Mesenchymal stem cell (in vitro differentiated cells and primary cell): ENCODE measurements around the gene ARL5C.

Source experiments
- DNase-seq: peaks from one replicate; pipeline ENCODE4 v3.0.0-alpha.2; 2013
- H2AFZ ChIP-seq: one replicate; pipeline ENCODE4 v1.6.1; 2013; ENCODE audit warnings: low read depth, mild to moderate bottlenecking, control low read depth, inconsistent platforms, low read length, moderate library complexity
- H2AK5ac ChIP-seq: 2 replicates; pipeline ENCODE4 v1.6.1; 2013; ENCODE audit warnings: low read length, moderate library complexity, mild to moderate bottlenecking, inconsistent platforms; ENCODE audit not compliant: severe bottlenecking
- H2BK120ac ChIP-seq: one replicate; pipeline ENCODE4 v1.6.1; 2013; ENCODE audit warnings: low read depth, mild to moderate bottlenecking, inconsistent platforms, low read length, moderate library complexity
- H2BK12ac ChIP-seq, 2 experiments: one replicate each; pipeline ENCODE4 v1.6.1; 2013; ENCODE audit warnings: inconsistent platforms in 2 of 2, low read length in 2 of 2, mild to moderate bottlenecking in 2 of 2, moderate library complexity in 2 of 2, control low read depth in 1 of 2
- H2BK15ac ChIP-seq: one replicate; pipeline ENCODE4 v1.6.1; 2013; ENCODE audit warnings: mild to moderate bottlenecking, low read depth, inconsistent platforms; ENCODE audit not compliant: poor library complexity, severe bottlenecking
- H2BK5ac ChIP-seq: 2 replicates; pipeline ENCODE4 v1.6.1; 2013; ENCODE audit warnings: low read depth, mild to moderate bottlenecking, low read length, control low read depth, inconsistent platforms; ENCODE audit not compliant: poor library complexity, severe bottlenecking
- H3K14ac ChIP-seq, 2 experiments: one replicate each; pipeline ENCODE4 v1.6.1; 2013; ENCODE audit warnings: inconsistent platforms in 2 of 2, low read length in 2 of 2, control low read depth in 1 of 2, mild to moderate bottlenecking in 1 of 2, moderate library complexity in 1 of 2
- H3K18ac ChIP-seq, 2 experiments: one replicate each; pipeline ENCODE4 v1.6.1; 2013; ENCODE audit warnings: inconsistent platforms in 2 of 2, low read length in 2 of 2, control low read depth in 1 of 2, low read depth in 1 of 2, mild to moderate bottlenecking in 1 of 2
- H3K23ac ChIP-seq, 2 experiments: one replicate each; pipeline ENCODE4 v1.6.1; 2013; ENCODE audit warnings: inconsistent platforms in 2 of 2, low read length in 2 of 2, mild to moderate bottlenecking in 2 of 2, moderate library complexity in 2 of 2, control low read depth in 1 of 2
- H3K27ac ChIP-seq: 2 replicates; pipeline ENCODE4 v1.5.1; 2013; ENCODE audit warnings: mild to moderate bottlenecking, moderate library complexity, low read length, control low read depth, inconsistent platforms; ENCODE audit not compliant: poor library complexity, severe bottlenecking
- H3K27me3 ChIP-seq, 2 experiments: 2 replicates each; pipeline versions ENCODE4 v1.6.1 to v1.7.0; 2013; ENCODE audit warnings: low read length in 2 of 2, mild to moderate bottlenecking in 2 of 2, moderate library complexity in 2 of 2, control low read depth in 1 of 2, inconsistent platforms in 1 of 2; ENCODE audit not compliant: control insufficient read depth in 1 of 2, insufficient read depth in 1 of 2
- H3K36me3 ChIP-seq, 2 experiments: 2 replicates each; pipeline versions ENCODE4 v1.6.1 to v1.7.0; 2013; ENCODE audit warnings: low read length in 2 of 2, control low read depth in 1 of 2, inconsistent platforms in 1 of 2, low read depth in 1 of 2, mild to moderate bottlenecking in 1 of 2; ENCODE audit not compliant: insufficient read depth in 2 of 2, control insufficient read depth in 1 of 2
- H3K4ac ChIP-seq, 2 experiments: one replicate each; pipeline ENCODE4 v1.6.1; 2013; ENCODE audit warnings: inconsistent platforms in 2 of 2, low read length in 2 of 2, mild to moderate bottlenecking in 2 of 2, moderate library complexity in 2 of 2, control low read depth in 1 of 2, low read depth in 1 of 2
- H3K4me1 ChIP-seq: 2 replicates; pipeline ENCODE4 v1.6.1; 2013; ENCODE audit warnings: low read depth, low read length, control low read depth; ENCODE audit not compliant: control insufficient read depth, insufficient read depth
- H3K4me2 ChIP-seq: 2 replicates; pipeline ENCODE4 v1.6.1; 2013; ENCODE audit warnings: low read length, mild to moderate bottlenecking, inconsistent platforms; ENCODE audit not compliant: poor library complexity, severe bottlenecking
- H3K4me3 ChIP-seq, 2 experiments: 2 replicates each; pipeline versions ENCODE4 v1.5.1 to v1.7.0; 2013; ENCODE audit warnings: low read length in 2 of 2, mild to moderate bottlenecking in 2 of 2, control low read depth in 1 of 2, low read depth in 1 of 2; ENCODE audit not compliant: insufficient read depth in 1 of 2
- H3K79me1 ChIP-seq: replicated peaks from 2 replicates; pipeline ENCODE4 v1.6.1; 2013; ENCODE audit warnings: mild to moderate bottlenecking, control low read depth, low read length, inconsistent platforms; ENCODE audit not compliant: poor library complexity, severe bottlenecking
- H3K9ac ChIP-seq: 2 replicates; pipeline ENCODE4 v1.7.0; 2013; ENCODE audit warnings: mild to moderate bottlenecking, low read length, moderate library complexity
- H3K9me3 ChIP-seq: 2 replicates; pipeline ENCODE4 v1.7.0; 2013; ENCODE audit warnings: mild to moderate bottlenecking, low read length; ENCODE audit not compliant: control insufficient read depth
- H4K8ac ChIP-seq: one replicate; pipeline ENCODE4 v1.6.1; 2013; ENCODE audit warnings: inconsistent platforms, mild to moderate bottlenecking, low read length, moderate library complexity
- H4K91ac ChIP-seq: one replicate; pipeline ENCODE4 v1.6.1; 2013; ENCODE audit warnings: mild to moderate bottlenecking, low read length, inconsistent platforms
- WGBS: methylation state at CpG from one replicate; pipeline ENCODE4 v1.1.7; 2013; ENCODE audit warnings: mixed read lengths; 5-methylcytosine and 5-hydroxymethylcytosine counted together

ARL5C gene

GRCh38 chr17:39134878-39135277 is 31.1 kb downstream of the ARL5C start:
- H2AFZ ChIP-seq: no peak overlapping the region
- H2BK15ac ChIP-seq: no peak overlapping the region
- no peak overlapping the region for H2AK5ac ChIP-seq
- H3K9me3 ChIP-seq: no peaks in the 10 kb centered on the region
- H4K8ac ChIP-seq: peak overlapping the region; percentile 13
- peaks cover 2 to 3% of the 10 kb centered on the region in 2 experiments for H3K36me3 ChIP-seq
- H3K4me2 ChIP-seq: no peak overlapping the region
- no peak overlapping the region for H3K27ac ChIP-seq
- DNase-seq: no peak
- H3K4me1 ChIP-seq: peaks cover 19% of the 10 kb centered on the region
- no peak overlapping the region for H2BK12ac ChIP-seq
- H3K4me3 ChIP-seq: no peak overlapping the region
- H2BK5ac ChIP-seq: no peak overlapping the region
- H3K14ac ChIP-seq: no peak overlapping the region
- no peak overlapping the region for H3K18ac ChIP-seq
- H3K4ac ChIP-seq: no peak overlapping the region
- peak overlapping the region; percentile 64 for H3K9ac ChIP-seq
- H3K79me1 ChIP-seq: no peaks in the 10 kb centered on the region
- WGBS: 91% methylated on average over 6 of the region's 6 CpGs
- no peaks in the 10 kb centered on the region for H3K27me3 ChIP-seq
- no peak overlapping the region for H2BK120ac ChIP-seq
- H4K91ac ChIP-seq: no peak overlapping the region
- H3K23ac ChIP-seq: no peak overlapping the region

- Histone ChIP-seq H3K4ac (peak overlapping the region in 1 of 2 experiments; percentile 1), H3K4me3 (peak overlapping the region in 1 of 2 experiments; percentile 2), H3K4me1 (peaks cover 4% of the 10 kb centered on the region), H2BK120ac (no peak overlapping the region), H3K9ac (peak overlapping the region; percentile 66), H2BK5ac (no peak overlapping the region), H2AFZ (no peak overlapping the region), H2AK5ac (no peak overlapping the region), H4K8ac (peak overlapping the region; percentile 66), H4K91ac (peak overlapping the region; percentile 30), H3K18ac (peak overlapping the region in 1 of 2 experiments; percentile 69), H3K27me3 (no peaks in the 10 kb centered on the region), H3K4me2 (no peak overlapping the region), H3K27ac (no peak overlapping the region), H3K79me1 (no peaks in the 10 kb centered on the region), H2BK15ac (no peak overlapping the region), H3K14ac (peak overlapping the region in 1 of 2 experiments; percentile 18), H3K23ac (no peak overlapping the region), H2BK12ac (peak overlapping the region in 1 of 2 experiments; percentile 80), H3K9me3 (no peaks in the 10 kb centered on the region), H3K36me3 (peaks cover 0 to 2% of the 10 kb centered on the region in 2 experiments)
- WGBS: 64% methylated on average over 7 of the region's 7 CpGs
- DNase-seq: peak; percentile 73
These were observed 33.8 kb downstream of the ARL5C start for GRCh38 chr17:39132192-39132610.

DNA sequence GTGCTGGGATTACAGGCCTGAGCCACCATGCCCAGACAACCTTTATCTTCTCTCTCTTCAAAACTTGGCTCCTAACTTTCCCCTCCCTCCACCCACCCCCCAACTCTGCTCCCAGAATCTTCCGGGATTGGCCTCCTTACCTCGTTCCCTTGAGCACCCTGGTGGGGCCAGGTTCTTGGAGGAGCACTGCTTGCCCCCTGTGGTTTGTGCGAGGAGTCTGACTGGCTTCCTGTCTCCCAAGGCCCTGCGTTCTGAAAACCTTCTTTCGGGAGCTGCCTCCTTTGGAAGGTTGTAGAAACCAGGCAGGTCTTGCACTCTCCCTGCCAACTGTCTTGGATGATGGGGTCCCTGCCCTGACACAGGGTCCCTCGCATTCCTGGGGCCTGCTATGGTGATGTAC is 34.3 kb downstream of the ARL5C start:
- no peak overlapping the region for H3K23ac ChIP-seq
- no peak for DNase-seq
- peak overlapping the region; percentile 14 to 54 for H2BK12ac ChIP-seq
- no peak overlapping the region for H3K14ac ChIP-seq
- no peaks in the 10 kb centered on the region for H3K27me3 ChIP-seq
- no peak overlapping the region for H2BK5ac ChIP-seq
- no peak overlapping the region for H3K4ac ChIP-seq
- peak overlapping the region; percentile 66 for H3K9ac ChIP-seq
- H2AK5ac ChIP-seq: no peak overlapping the region
- no peak overlapping the region for H3K27ac ChIP-seq
- no peak overlapping the region for H2BK120ac ChIP-seq
- no peaks in the 10 kb centered on the region for H3K79me1 ChIP-seq
- WGBS: 83% methylated on average over 6 of the region's 6 CpGs
- peaks cover 4% of the 10 kb centered on the region for H3K4me1 ChIP-seq
- H3K4me3 ChIP-seq: no peak overlapping the region
- no peak overlapping the region for H2BK15ac ChIP-seq
- H2AFZ ChIP-seq: no peak overlapping the region
- H3K4me2 ChIP-seq: no peak overlapping the region
- H3K18ac ChIP-seq: peak overlapping the region in 1 of 2 experiments; percentile 72
- peaks cover under 1 to 2% of the 10 kb centered on the region in 2 experiments for H3K36me3 ChIP-seq
- H4K8ac ChIP-seq: peak overlapping the region; percentile 45
- no peak overlapping the region for H4K91ac ChIP-seq
- H3K9me3 ChIP-seq: no peaks in the 10 kb centered on the region

GRCh38 chr17:39130205-39130604 is 35.8 kb downstream of the ARL5C start:
- H3K79me1 ChIP-seq: no peaks in the 10 kb centered on the region
- no peak overlapping the region for H3K4me2 ChIP-seq
- H3K4ac ChIP-seq: no peak overlapping the region
- WGBS: 80% methylated on average over 2 of the region's 3 CpGs
- H3K18ac ChIP-seq: no peak overlapping the region
- no peaks in the 10 kb centered on the region for H3K9me3 ChIP-seq
- H3K27ac ChIP-seq: no peak overlapping the region
- no peak for DNase-seq
- peaks cover 4% of the 10 kb centered on the region for H3K4me1 ChIP-seq
- no peak overlapping the region for H2BK12ac ChIP-seq
- no peak overlapping the region for H2AFZ ChIP-seq
- no peak overlapping the region for H2BK15ac ChIP-seq
- no peak overlapping the region for H3K14ac ChIP-seq
- H2BK5ac ChIP-seq: no peak overlapping the region
- H4K8ac ChIP-seq: no peak overlapping the region
- no peak overlapping the region for H4K91ac ChIP-seq
- no peak overlapping the region for H3K23ac ChIP-seq
- H3K4me3 ChIP-seq: no peak overlapping the region
- H3K9ac ChIP-seq: no peak overlapping the region
- no peak overlapping the region for H2BK120ac ChIP-seq
- H3K27me3 ChIP-seq: no peaks in the 10 kb centered on the region
- peaks cover 2 to 3% of the 10 kb centered on the region in 2 experiments for H3K36me3 ChIP-seq
- H2AK5ac ChIP-seq: no peak overlapping the region
